Endothelial cell of umbilical vein (primary cell): Measurements from ENCODE around the gene ARFGEF3.

ENCODE experiments used
- EZH2 ChIP-seq: IDR thresholded peaks from 2 replicates; pipeline ENCODE4 v1.6.1; 2012; ENCODE audit warnings: borderline replicate concordance, low read depth, mild to moderate bottlenecking, moderate library complexity, low read length, inconsistent platforms; ENCODE audit not compliant: severe bottlenecking
- FOS ChIP-seq: IDR thresholded peaks from 2 replicates; pipeline ENCODE4 v1.6.1; 2011; ENCODE audit warnings: mild to moderate bottlenecking, low read length, moderate library complexity, borderline replicate concordance; ENCODE audit not compliant: insufficient read depth
- GATA2 ChIP-seq: IDR thresholded peaks from 2 replicates; pipeline ENCODE4 v1.7.0; 2011; ENCODE audit warnings: low read depth, mild to moderate bottlenecking, moderate library complexity, mixed read lengths, low read length; ENCODE audit not compliant: insufficient read length, insufficient read depth
- JUN ChIP-seq: IDR thresholded peaks from 2 replicates; pipeline ENCODE4 v1.6.1; 2011; ENCODE audit warnings: borderline replicate concordance, low read depth; ENCODE audit not compliant: insufficient read length, insufficient read depth
- MAX ChIP-seq: IDR thresholded peaks from 2 replicates; pipeline ENCODE4 v1.6.1; 2011; ENCODE audit not compliant: insufficient read depth, insufficient read length
- MYC ChIP-seq: IDR thresholded peaks from one replicate; pipeline ENCODE4 v1.6.1; 2011; ENCODE audit warnings: mild to moderate bottlenecking, low read depth, low read length
- POLR2A ChIP-seq: IDR thresholded peaks from 2 replicates; pipeline ENCODE4 v1.6.1; 2012; ENCODE audit warnings: low read depth, mild to moderate bottlenecking, control low read depth, low read length
- POLR2AphosphoS5 ChIP-seq: IDR thresholded peaks from 2 replicates; pipeline ENCODE4 v1.6.1; 2012; ENCODE audit warnings: low read depth, mild to moderate bottlenecking, control low read depth, low read length, moderate library complexity; ENCODE audit not compliant: insufficient read depth
- TF ChIP-seq, protein P1 (sequence below), 2 donors: IDR thresholded peaks; 1 replicate in 1 of 2; 2 replicates in 1 of 2; pipeline ENCODE4 v1.5.1; 2011; ENCODE audit warnings: low read length in 2 of 2, mild to moderate bottlenecking in 2 of 2, moderate library complexity in 2 of 2, control low read depth in 1 of 2, inconsistent platforms in 1 of 2, low read depth in 1 of 2; ENCODE audit not compliant: insufficient read depth in 1 of 2; ENCODE audit errors: extremely low read depth in 1 of 2

DNA sequence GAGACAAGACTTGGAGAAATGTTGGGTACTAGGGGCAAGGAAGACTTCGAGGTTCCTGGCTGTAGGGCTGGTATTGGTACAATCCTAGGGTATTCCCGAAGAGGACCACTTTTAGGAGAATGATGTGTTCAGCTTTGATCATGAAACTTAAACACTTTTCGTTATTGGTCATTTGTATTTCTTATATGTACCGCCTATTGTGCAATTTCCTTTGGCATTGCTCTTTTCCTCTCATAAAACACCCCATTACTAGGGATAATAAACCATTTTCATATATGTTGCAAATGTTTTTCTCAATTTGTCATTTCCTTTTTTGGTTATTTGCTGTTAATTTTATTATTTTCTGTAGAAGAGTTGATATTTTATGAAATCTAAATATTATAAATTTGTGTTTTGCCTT, 18.9 kb upstream of the ARFGEF3 start:
- TF ChIP-seq, protein P1, sequence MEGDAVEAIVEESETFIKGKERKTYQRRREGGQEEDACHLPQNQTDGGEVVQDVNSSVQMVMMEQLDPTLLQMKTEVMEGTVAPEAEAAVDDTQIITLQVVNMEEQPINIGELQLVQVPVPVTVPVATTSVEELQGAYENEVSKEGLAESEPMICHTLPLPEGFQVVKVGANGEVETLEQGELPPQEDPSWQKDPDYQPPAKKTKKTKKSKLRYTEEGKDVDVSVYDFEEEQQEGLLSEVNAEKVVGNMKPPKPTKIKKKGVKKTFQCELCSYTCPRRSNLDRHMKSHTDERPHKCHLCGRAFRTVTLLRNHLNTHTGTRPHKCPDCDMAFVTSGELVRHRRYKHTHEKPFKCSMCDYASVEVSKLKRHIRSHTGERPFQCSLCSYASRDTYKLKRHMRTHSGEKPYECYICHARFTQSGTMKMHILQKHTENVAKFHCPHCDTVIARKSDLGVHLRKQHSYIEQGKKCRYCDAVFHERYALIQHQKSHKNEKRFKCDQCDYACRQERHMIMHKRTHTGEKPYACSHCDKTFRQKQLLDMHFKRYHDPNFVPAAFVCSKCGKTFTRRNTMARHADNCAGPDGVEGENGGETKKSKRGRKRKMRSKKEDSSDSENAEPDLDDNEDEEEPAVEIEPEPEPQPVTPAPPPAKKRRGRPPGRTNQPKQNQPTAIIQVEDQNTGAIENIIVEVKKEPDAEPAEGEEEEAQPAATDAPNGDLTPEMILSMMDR (IDR thresholded peaks at IDR 0.05; ENCODE audit: extremely low read depth in 1 of 2, insufficient read depth in 1 of 2, low read depth in 1 of 2, low read length in 2 of 2): no peak
- TF ChIP-seq EZH2: no peak
- no peak for TF ChIP-seq POLR2AphosphoS5
- TF ChIP-seq MAX: no peak
- TF ChIP-seq POLR2A: no peak
- no peak for TF ChIP-seq FOS
- TF ChIP-seq GATA2: no peak
- TF ChIP-seq MYC: no peak
- no peak for TF ChIP-seq JUN
